Keratinocyte (primary cell): ENCODE data around the gene SLC25A5.

ENCODE experiments used
- EZH2 ChIP-seq: IDR thresholded peaks from one replicate; pipeline ENCODE4 v1.6.1; 2012; ENCODE audit warnings: inconsistent platforms, mild to moderate bottlenecking, low read length, moderate library complexity
- TF ChIP-seq, protein P1 (sequence below), 3 experiments: IDR thresholded peaks in 1 of 3; conservative IDR thresholded peaks in 1 of 3; optimal IDR thresholded peaks in 1 of 3; 2 replicates in 2 of 3; 3 replicates in 1 of 3; pipeline versions ENCODE3 to v1.5.1; 2011; ENCODE audit warnings: low read length in 3 of 3, mild to moderate bottlenecking in 3 of 3, moderate library complexity in 2 of 3, control low read depth in 1 of 3, inconsistent platforms in 1 of 3; ENCODE audit not compliant: insufficient read depth in 2 of 3; ENCODE audit errors: extremely low read depth in 1 of 3

DNA sequence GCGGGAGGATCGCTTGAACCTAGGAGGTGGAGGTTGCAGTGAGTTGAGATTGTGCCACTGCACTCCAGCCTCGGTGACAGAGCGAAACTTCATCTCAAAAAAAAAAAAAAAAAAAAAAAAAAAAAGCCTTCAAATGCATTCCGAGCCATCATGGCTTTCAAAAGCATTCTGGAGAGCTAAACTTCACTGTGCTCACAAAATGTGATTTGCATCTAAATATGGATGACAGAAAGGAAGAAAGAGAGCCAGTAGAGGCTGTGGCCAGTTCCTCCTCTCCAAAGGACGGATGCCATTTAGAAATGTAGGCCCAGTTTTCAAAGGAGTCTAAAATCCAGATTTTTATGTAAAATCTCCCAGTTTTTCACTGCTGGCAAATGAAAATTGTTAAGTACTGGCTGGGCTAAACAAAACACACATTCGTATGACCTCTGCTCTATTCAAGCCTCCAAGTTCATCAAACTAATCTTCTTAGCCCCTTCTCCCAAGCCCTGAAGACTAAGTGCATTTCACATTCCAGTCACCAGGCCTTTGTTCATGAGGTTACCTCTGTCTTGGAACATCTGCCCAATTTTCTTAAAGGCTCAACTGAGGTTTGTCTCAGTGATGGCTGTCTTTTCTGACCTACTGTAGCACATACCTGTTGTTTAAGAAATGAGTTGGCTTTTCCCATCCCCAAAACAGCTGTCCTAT lies 47.1 kb upstream of the SLC25A5 start:
- TF ChIP-seq, protein P1, sequence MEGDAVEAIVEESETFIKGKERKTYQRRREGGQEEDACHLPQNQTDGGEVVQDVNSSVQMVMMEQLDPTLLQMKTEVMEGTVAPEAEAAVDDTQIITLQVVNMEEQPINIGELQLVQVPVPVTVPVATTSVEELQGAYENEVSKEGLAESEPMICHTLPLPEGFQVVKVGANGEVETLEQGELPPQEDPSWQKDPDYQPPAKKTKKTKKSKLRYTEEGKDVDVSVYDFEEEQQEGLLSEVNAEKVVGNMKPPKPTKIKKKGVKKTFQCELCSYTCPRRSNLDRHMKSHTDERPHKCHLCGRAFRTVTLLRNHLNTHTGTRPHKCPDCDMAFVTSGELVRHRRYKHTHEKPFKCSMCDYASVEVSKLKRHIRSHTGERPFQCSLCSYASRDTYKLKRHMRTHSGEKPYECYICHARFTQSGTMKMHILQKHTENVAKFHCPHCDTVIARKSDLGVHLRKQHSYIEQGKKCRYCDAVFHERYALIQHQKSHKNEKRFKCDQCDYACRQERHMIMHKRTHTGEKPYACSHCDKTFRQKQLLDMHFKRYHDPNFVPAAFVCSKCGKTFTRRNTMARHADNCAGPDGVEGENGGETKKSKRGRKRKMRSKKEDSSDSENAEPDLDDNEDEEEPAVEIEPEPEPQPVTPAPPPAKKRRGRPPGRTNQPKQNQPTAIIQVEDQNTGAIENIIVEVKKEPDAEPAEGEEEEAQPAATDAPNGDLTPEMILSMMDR (optimal IDR thresholded peaks at IDR 0.05 in 1 of 3, IDR thresholded peaks at IDR 0.05 in 1 of 3, conservative IDR thresholded peaks at IDR 0.05 in 1 of 3; ENCODE audit: extremely low read depth in 1 of 3, insufficient read depth in 2 of 3, low read length in 3 of 3), result peak in 1 of 3 experiments; percentile 6
- TF ChIP-seq EZH2, result no peak
